HUES64 (cell line): ENCODE data around the gene GADD45G.

Source experiments
- H3K27ac ChIP-seq: 2 replicates; pipeline ENCODE4 v1.7.0; 2013; ENCODE audit warnings: low read depth, low read length, inconsistent platforms
- H3K27me3 ChIP-seq: 2 replicates; pipeline ENCODE4 v1.6.1; 2013; ENCODE audit warnings: mild to moderate bottlenecking, low read length; ENCODE audit not compliant: insufficient read depth
- H3K36me3 ChIP-seq: 2 replicates; pipeline ENCODE4 v1.6.1; 2013; ENCODE audit warnings: mild to moderate bottlenecking, low read length; ENCODE audit not compliant: insufficient read depth
- H3K4me1 ChIP-seq: 2 replicates; pipeline ENCODE4 v1.6.1; 2013; ENCODE audit warnings: mild to moderate bottlenecking, low read length, moderate library complexity; ENCODE audit not compliant: insufficient read depth
- H3K4me3 ChIP-seq: 2 replicates; pipeline ENCODE4 v1.5.1; 2013; ENCODE audit warnings: mild to moderate bottlenecking, low read length, moderate library complexity
- H3K9ac ChIP-seq: 2 replicates; pipeline ENCODE4 v1.6.1; 2013; ENCODE audit warnings: mild to moderate bottlenecking, low read depth, low read length
- H3K9me3 ChIP-seq: 2 replicates; pipeline ENCODE4 v1.6.1; 2013; ENCODE audit warnings: low read depth, low read length; ENCODE audit not compliant: insufficient read depth
- WGBS: fragments of 150-250, 120-280 bp; methylation state at CpG from one replicate; pipeline ENCODE4 v1.1.7; 2013; ENCODE audit warnings: missing lambda C conversion rate; 5-methylcytosine and 5-hydroxymethylcytosine counted together

The GADD45G gene

DNA sequence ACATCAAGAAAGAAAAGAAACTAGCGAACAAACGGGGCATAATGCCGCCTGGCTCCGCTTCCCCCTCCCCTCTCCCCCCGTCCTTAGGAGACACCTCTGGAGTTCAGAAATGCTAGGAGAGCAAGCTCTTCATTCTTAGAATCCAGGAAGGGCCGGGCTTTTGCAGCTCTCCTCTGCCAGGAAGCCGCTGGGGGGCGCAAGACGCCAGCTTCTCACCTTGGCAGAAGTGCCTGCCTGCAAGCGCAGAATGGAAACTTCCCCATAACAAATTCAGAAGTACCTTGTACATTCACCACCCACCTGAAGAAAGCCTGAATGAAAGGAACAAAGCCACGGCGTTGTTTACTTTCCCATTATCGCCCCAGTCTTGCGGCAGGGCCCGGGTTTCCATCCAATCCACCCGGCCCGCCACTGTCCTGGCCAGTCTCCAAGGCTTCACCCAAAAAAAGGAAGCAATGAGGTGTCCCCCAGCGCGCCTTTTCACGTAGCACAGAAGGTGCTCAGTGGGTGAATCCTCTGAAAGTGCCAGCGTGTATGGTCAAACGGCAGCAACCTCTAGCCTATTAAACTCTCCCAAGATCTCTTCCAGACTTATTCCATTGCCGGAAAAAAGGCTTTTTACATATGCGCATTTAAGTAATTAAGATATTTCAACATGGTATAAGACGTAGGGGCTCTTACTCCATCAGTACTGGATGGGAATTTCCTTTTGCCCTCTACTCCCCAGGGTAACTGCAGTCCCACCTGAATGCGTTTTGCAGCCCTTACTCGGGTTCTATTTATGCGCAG, 1.6 kb upstream of the GADD45G start:
- Histone ChIP-seq H3K27ac (peak overlapping the region; percentile 89; the same call in 1 of the 2 replicates), H3K9ac (peak overlapping the region; percentile 29; the same call in 1 of the 2 replicates)
- 1% methylated on average over 26 of the region's 28 CpGs for WGBS

DNA sequence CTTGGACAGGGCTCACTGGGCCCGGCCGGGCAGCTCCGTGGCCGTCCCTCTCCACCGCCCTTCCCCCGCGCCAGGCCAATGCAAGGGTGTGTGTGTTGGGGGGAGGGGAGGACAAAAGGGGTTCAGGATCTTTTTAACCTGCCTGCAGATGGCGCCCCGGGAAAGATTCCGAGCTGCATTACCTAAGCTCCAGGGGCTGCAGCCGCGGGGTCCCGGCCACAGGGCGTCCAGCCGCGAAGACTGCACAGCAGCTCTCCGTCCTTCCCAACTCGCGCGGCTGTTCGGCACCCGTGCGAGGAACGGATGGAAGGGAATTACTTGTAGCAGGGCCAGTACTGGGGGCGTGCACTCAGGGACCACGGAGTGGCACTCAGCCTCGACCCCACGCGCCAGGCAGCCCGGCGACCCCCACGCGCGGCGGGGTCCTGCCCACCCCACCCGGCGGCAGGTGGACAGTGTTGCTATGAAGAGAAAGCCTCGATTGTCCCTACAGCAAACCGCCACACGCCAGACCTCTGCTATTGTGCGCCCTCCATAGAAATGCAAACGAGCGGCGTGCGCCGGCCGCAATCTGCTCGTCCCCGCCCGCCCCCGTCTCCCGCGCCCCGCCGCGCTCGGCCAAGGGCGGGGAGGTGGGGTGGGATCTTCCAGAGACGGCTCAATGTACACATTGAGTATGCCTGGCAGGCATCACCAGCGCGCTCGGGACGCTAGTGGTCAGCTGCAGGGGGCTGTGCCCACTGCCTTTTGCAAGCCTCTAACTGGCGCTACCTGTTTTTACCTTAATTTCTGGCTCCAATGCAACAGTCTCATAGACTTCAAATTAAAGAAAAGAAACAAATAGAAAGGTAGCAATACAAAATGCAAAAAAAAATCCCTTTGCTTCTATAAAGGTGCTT, 796 bp upstream of the GADD45G start:
- Histone ChIP-seq H3K9ac (peak overlapping the region; percentile 75), H3K4me1 (peaks cover 20% of the 10 kb centered on the region), H3K36me3 (peaks cover 2% of the 10 kb centered on the region; the same call in 1 of the 2 replicates), H3K9me3 (no peaks in the 10 kb centered on the region), H3K27me3 (peaks cover 62% of the 10 kb centered on the region), H3K27ac (peak overlapping the region; percentile 89; the same call in 1 of the 2 replicates), H3K4me3 (peak overlapping the region; percentile 51)
- under 1% methylated on average over 64 of the region's 64 CpGs for WGBS

More for the DNA sequence above, 1.6 kb upstream of the GADD45G start:
- peaks cover 20% of the 10 kb centered on the region for H3K4me1 ChIP-seq
- H3K4me3 ChIP-seq = peak overlapping the region; percentile 51
- peaks cover 54% of the 10 kb centered on the region for H3K27me3 ChIP-seq
- H3K36me3 ChIP-seq = peaks cover 2% of the 10 kb centered on the region; the same call in 1 of the 2 replicates
- no peaks in the 10 kb centered on the region for H3K9me3 ChIP-seq

DNA sequence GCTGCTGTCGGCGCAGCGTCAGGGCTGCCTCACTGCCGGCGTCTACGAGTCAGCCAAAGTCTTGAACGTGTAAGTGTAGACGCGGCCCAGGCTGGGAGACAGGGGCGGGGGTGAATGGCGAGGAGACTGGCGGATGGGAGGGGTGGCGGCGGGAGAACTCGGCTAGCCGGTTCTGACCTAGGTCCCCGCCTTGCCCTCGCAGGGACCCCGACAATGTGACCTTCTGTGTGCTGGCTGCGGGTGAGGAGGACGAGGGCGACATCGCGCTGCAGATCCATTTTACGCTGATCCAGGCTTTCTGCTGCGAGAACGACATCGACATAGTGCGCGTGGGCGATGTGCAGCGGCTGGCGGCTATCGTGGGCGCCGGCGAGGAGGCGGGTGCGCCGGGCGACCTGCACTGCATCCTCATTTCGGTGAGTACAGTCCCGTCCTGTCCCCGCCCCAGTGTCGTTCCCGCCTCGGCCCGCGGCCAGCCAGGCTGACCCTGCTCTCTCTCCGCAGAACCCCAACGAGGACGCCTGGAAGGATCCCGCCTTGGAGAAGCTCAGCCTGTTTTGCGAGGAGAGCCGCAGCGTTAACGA, 745 bp downstream of the GADD45G start:
- 1% methylated on average over 57 of the region's 57 CpGs for WGBS
- peak overlapping the region; percentile 54 for H3K9ac ChIP-seq
- peak overlapping the region; percentile 66 for H3K4me3 ChIP-seq
- H3K36me3 ChIP-seq = peaks cover 2% of the 10 kb centered on the region; the same call in 1 of the 2 replicates
- H3K27ac ChIP-seq = no peak overlapping the region
- H3K9me3 ChIP-seq = no peaks in the 10 kb centered on the region
- H3K4me1 ChIP-seq = peaks cover 20% of the 10 kb centered on the region
- H3K27me3 ChIP-seq = peaks cover 76% of the 10 kb centered on the region

DNA sequence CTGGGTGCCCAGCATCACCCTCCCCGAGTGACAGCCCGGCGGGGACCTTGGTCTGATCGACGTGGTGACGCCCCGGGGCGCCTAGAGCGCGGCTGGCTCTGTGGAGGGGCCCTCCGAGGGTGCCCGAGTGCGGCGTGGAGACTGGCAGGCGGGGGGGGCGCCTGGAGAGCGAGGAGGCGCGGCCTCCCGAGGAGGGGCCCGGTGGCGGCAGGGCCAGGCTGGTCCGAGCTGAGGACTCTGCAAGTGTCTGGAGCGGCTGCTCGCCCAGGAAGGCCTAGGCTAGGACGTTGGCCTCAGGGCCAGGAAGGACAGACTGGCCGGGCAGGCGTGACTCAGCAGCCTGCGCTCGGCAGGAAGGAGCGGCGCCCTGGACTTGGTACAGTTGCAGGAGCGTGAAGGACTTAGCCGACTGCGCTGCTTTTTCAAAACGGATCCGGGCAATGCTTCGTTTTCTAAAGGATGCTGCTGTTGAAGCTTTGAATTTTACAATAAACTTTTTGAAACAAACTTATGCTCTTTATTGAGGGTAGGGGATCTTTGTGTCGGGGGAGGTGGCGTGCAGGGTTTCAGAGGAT, 1.3 kb downstream of the GADD45G start:
- Histone ChIP-seq H3K9ac (peak overlapping the region; percentile 54; the same call in 1 of the 2 replicates), H3K9me3 (no peaks in the 10 kb centered on the region), H3K36me3 (peaks cover 2% of the 10 kb centered on the region; the same call in 1 of the 2 replicates), H3K4me3 (peak overlapping the region; percentile 66), H3K4me1 (peaks cover 20% of the 10 kb centered on the region), H3K27me3 (peaks cover 77% of the 10 kb centered on the region), H3K27ac (no peak overlapping the region)
- 2% methylated on average over 40 of the region's 40 CpGs for WGBS

DNA sequence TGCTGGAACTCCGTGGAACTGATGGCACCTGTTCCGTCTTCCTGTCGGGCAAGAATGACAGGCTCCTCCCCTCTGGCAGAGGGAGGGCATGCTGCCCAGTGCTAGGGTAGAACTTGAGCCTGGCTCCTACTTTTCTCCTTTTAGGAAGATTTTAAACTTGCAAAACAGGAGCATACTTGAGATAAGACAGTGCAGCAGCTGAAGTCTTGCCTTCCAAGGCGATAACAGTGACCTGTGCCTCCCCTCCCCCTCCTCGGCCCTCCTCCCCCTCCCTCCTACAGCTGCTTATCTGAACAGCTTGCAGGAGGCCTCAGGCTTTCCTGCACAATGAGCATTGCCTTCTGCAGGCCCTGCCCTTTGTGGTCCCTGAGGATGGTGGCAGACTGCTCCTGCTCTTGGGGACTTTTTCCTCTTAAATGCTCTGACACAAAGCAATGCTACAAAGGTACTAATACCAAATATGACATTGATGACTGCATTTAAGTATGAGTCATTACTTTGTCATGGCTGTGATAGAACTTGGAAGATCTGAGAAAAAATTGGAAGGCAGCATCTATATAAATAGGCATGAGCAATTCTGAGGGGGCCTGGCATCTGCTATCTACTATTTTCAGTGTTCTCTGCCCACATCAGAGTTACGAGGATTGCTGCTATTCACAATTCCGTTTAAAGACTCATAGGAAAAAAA, 2.0 kb downstream of the GADD45G start:
- WGBS = 23% methylated on average over 7 of the region's 7 CpGs
- no peak overlapping the region for H3K27ac ChIP-seq
- peaks cover 2% of the 10 kb centered on the region; the same call in 1 of the 2 replicates for H3K36me3 ChIP-seq

DNA sequence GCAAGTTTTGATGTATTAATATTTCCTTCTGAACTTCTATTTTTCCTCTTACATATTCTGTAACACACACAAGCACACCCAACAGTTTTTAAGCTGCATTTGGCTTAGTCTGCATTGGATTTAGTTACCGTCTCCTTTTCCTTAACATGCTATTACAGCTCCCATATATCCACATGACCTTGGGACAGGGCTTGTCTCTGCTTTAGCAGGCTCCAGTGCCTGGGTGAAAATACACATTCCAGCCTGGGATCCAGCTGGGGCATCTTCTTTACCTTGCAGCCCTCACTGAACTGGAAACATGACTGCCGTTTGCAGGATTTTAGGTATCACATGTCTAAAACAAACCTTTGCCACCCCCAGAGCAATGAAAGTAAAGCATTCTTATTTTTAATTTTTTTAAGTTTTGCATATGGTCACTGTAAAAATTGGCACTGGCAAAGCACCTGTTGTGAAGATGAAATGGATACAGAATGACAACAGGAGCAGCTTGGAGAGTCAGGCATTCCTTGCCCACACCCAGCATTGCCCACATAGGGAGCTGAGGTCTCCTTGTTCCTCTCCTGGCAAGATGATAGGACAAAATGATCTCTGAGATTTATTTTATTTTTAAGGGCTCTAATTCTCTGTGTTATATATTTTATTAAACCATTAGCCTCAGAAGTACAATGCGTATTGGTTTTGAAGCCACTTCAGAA, 4.0 kb downstream of the GADD45G start:
- Histone ChIP-seq H3K36me3 (peaks cover 2% of the 10 kb centered on the region; the same call in 1 of the 2 replicates), H3K9ac (no peak overlapping the region), H3K9me3 (no peaks in the 10 kb centered on the region), H3K27ac (no peak overlapping the region), H3K27me3 (peaks cover 59% of the 10 kb centered on the region), H3K4me1 (peaks cover 16% of the 10 kb centered on the region), H3K4me3 (no peak overlapping the region)
- 91% methylated on average over 3 of the region's 3 CpGs for WGBS

More for the DNA sequence above, 2.0 kb downstream of the GADD45G start:
- Histone ChIP-seq H3K4me1 (peaks cover 20% of the 10 kb centered on the region), H3K9ac (no peak overlapping the region), H3K9me3 (no peaks in the 10 kb centered on the region), H3K4me3 (peak overlapping the region; percentile 66), H3K27me3 (peaks cover 71% of the 10 kb centered on the region)

DNA sequence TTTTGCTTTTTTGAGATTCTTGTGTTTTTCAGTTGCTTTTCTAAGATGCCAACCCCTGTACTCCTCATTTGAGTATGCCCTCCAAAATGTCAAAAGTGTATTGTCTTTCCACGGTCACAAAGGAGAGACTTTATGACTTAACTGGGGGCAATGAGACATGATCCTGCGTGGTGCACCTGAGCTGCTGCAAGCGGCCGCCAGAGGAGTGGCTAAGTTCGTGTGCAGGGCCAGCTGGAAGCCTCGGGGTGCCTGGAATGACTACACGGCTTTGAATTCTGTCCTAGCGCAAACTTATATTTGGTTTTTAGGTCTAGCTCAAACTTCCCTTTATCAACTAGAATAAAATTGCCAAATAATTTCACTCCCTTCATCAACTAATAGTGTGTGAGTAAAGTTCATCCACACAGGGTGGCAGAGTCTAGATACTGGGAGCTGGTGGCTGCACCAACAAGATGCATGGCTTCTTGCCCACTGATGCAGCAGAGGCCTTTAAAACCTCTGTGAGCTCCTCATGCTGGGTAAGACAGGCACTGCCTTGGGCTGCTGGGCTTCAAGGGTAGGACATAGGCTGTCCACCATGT, 4.7 kb downstream of the GADD45G start:
- peaks cover 13% of the 10 kb centered on the region for H3K4me1 ChIP-seq
- no peak overlapping the region for H3K27ac ChIP-seq
- no peaks in the 10 kb centered on the region for H3K9me3 ChIP-seq
- no peak overlapping the region for H3K4me3 ChIP-seq
- peaks cover 62% of the 10 kb centered on the region for H3K27me3 ChIP-seq
- H3K36me3 ChIP-seq = peaks cover 2% of the 10 kb centered on the region; the same call in 1 of the 2 replicates
- no peak overlapping the region for H3K9ac ChIP-seq
- WGBS = 87% methylated on average over 8 of the region's 8 CpGs

DNA sequence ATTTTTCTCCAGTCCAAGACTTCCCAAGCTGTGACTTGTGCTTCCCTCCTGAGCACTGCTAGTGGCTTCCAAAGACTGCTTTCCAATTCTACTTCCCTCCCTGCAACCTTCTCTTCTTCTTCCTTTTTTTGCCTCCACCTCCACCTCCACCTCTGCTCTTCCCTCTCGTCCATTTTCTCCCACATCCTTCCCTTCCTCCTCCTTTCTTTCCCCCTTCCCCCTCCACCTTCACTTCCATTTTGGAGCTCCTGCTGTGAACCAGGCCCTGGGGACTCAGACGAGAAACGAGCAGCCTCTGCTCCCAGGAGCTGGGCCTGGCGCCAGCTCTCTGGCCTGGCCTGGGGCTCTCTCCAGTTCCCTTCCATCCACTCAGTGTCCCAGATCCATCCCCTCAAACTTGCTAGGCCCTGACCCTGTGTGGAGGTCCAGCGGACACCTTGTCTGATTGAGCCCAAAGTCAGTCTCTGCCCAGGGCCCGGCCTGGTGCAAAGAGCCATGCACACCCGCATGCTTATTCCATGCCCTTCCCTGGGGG, 5.6 kb downstream of the GADD45G start:
- H3K9ac ChIP-seq = no peak overlapping the region
- H3K36me3 ChIP-seq = peaks cover 2% of the 10 kb centered on the region; the same call in 1 of the 2 replicates
- 82% methylated on average over 7 of the region's 7 CpGs for WGBS

DNA sequence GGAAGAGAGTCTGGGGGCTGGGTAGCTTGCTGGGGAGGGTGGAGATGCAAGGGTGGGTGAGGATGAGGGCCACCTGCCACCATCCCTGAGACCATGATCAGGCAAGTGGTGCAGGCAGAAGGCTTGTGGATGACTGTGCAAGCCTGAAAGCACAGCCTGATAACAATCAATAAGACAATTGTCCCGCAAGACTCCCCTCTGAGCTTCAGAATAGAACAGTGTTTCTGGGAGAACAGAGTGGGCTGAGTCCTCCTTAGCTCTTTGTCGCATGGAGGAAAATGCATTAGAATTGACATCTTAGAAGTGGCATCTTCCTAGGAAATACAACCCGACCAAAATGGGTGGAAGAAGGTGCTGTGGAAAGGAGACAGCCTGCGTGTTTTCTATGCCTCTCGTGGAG, 6.6 kb downstream of the GADD45G start:
- H3K4me1 ChIP-seq = peaks cover 10% of the 10 kb centered on the region
- H3K4me3 ChIP-seq = no peak overlapping the region
- no peak overlapping the region for H3K27ac ChIP-seq
- peaks cover 49% of the 10 kb centered on the region for H3K27me3 ChIP-seq
- WGBS = 86% methylated on average over 5 of the region's 5 CpGs
- peaks cover 2% of the 10 kb centered on the region; the same call in 1 of the 2 replicates for H3K36me3 ChIP-seq
- H3K9ac ChIP-seq = no peak overlapping the region
- no peaks in the 10 kb centered on the region for H3K9me3 ChIP-seq

More for the DNA sequence above, 5.6 kb downstream of the GADD45G start:
- Histone ChIP-seq H3K4me3 (no peak overlapping the region), H3K9me3 (no peaks in the 10 kb centered on the region), H3K27ac (no peak overlapping the region), H3K4me1 (peaks cover 12% of the 10 kb centered on the region), H3K27me3 (peaks cover 59% of the 10 kb centered on the region)
